Astrocyte (in vitro differentiated cells and primary cell): ENCODE measurements around the gene PTCD3.

Experiments
- CTCF ChIP-seq: IDR thresholded peaks from 2 replicates; pipeline ENCODE4 v1.5.1; 2011; ENCODE audit warnings: low read depth, mild to moderate bottlenecking, inconsistent platforms, low read length, moderate library complexity; ENCODE audit not compliant: insufficient read depth
- EZH2 ChIP-seq: IDR thresholded peaks from 2 replicates; pipeline ENCODE4 v1.6.1; 2012; ENCODE audit warnings: mild to moderate bottlenecking, low read length, inconsistent platforms; ENCODE audit not compliant: insufficient read depth

- TF ChIP-seq CTCF (no peak), EZH2 (no peak)
Observed at GRCh38 chr2:86139981-86140380, 33.9 kb downstream of the PTCD3 start.
